NCI-H460 (cell line): ENCODE measurements around the gene BRSK1. TPM values are rescaled to one million over a fixed set of nuclear protein-coding genes. Genes with fewer than 3 reads are reported as not detected.

ENCODE experiments used
- DNase-seq: peaks from one replicate; pipeline ENCODE4 v3.0.0-alpha.2; 2016; ENCODE audit warnings: low read depth; ENCODE audit errors: extremely low read depth
- small RNA-seq, 2 experiments: library from RNA; depleted of rRNA; stranded (forward); fragments of <200 nt; gene quantifications; one replicate each; pipeline ENCODE3, GENCODE V24; 2014
- total RNA-seq: library from RNA; depleted of rRNA; stranded (reverse); fragments of >200 nt; shearing (Covaris generic); gene quantifications from 2 replicates; pipeline ENCODE4 v1.2.3, GENCODE V29; 2014; rRNA removed

The BRSK1 gene
- total RNA-seq, 1 experiment from 2014 or later: 3.8 TPM

DNA sequence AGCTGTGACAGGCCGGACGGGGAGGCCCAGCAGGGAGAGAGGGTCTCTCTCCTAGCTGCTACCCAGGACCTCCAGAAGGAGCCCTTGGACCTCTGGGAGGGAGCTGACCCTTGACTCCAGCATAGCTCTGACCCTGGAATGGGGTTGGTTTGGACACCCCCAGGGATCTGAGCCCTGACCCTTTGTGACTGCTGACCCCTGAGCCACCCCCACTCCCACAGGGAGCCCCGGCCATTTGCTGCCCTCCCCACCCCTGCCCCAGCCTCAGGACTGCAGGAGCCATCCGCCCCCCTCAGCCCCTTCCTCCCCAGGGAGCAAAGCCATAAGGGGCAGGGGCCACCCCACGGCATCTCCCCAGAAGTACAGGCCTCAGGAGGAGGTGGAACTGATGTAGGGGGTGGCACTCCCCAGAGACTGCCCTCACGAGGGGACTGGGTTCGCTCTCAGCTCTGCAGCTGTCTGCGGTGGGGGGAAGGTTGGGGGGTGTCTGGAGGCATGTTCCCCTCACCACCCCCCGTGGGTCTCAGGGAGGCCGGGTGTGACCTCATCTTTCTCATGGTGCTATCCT lies 63.7 kb downstream of the BRSK1 start:
- DNase-seq: no peak

DNA sequence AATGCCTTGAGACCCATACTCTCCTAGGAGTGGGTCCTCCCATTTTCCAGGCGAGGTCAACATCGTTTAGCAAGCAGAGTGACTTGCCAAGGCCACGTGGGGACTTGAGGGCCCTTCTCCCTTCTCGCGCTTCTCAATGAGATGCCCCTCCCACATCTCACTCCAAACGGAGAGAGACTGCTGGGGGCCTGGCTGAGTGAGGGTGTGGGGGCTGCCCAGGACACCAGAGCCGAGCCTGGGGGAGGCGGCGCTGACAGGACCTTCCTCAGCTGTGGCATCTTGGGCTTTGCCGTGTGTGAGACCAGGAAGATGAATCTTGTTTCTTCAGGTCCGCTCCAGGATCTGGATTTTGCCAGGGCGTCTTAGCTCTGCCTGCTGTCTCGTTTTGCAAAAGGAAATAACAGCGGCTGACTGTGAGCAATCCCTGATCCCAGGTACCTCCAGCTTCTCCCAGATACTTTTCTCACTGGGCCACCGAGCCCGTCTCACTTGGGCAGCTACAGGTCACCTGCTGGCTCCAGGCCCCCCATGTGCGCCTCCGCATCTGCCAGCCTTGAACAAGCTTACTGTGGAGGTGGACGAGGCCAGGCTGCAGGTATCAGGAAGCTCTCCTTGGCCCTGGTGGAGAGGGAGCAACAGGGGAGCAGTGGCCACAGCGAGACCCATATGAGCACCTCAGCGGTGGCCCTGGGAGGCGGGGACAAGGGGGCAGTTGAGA lies 64.7 kb downstream of the BRSK1 start:
- no peak for DNase-seq

DNA sequence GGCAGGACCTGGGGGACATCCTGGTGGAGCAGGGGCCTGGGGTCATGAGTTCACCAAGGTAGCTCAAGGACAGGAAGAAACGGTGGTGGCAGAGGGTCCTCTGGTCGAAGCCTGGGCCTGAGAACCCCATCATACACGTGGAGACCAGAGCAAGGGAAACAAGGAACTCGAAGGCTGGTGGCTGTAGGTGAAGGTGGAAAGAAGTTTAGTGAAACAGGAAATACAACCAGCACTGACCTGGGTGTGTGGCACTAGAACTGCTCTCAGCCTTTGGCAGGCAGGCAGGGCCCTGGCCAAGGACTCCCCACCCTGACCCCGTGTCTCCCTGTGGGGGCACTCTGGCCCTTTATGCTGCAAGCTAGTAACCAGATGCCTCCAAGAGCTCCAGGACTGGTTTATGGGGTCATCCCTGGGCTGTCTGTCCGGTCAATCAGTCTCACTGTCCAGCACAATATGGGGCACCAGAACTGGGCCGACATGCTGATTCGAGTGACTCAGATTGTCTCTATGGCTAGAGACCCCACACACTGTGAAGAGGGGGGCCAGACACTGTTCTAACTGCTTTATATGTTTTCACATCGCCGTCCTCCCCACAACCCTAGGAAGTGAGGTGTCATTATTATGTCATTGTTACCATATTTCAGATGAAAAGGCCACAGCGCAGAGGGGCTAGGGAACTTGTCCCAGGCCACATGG lies 67.0 kb downstream of the BRSK1 start:
- no peak for DNase-seq

DNA sequence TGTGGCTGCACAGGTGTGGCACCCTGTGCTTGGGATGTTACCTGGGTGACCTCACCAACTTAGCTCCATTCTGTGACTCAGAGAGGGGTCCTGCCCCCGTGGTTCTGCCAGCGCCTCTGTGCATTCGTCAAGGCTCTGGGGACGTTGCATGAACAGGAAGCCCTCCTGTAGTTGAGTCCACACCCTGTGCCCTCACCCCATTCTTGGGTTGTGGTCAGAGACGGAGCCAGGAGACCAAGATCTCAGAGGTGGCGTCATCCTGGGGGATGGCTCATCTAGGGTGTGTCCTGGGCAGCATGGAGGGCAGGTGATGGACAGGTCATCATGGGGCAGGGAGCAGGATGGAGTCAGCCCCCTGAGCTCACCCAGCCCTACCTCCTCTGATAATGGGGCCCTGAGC lies 68.2 kb downstream of the BRSK1 start:
- DNase-seq: no peak

DNA sequence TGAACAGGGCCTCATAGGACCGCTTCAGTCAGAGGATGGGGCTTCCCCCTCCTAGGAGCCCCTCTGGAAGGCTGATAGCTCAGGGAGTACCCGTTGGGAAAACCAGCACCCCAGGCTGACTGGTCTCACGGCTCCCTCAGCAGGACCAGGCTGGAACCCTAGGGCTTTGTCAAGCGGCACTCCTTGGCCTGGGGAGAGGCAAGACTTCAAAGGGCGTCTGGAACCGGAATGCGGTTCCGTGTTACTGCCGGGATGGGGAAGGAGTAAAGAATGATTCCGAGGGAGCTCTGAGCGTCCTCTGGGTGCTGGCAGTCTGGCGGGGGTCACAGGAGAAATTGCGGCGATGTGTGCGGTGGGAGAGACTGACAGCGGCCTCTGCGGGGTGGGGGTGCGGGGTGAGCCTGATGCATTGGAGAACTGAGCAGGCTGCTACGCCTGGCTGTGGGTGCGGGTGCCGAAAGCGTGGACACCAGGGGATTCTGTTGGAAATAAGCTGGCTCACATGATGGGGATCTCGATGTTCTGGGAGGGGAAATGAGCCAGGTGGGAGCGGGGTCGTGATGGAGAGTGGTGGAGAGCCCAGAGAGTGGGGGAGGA lies 68.8 kb downstream of the BRSK1 start:
- no peak for DNase-seq

DNA sequence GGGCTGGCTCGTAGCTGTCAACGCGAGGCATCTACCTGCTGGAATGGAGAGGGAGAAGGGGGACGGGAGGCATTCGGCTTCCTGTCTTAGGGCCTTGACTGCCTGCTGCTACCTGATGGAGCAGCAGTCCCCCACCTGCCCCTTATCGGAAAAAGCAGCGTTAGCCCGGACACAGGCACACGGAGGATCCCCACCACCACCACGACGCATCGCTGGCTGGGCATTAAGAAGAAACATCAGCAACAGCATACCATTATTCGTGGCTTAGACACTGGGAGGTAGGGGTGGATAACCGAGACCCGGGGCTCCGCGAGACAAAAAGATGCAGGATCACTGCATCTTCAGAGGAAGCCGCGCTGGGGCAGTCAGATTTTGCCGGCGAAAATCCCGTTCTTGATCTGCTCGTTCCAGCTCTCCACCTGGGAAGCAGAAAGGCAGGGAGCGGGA lies 69.6 kb downstream of the BRSK1 start:
- no peak for DNase-seq

DNA sequence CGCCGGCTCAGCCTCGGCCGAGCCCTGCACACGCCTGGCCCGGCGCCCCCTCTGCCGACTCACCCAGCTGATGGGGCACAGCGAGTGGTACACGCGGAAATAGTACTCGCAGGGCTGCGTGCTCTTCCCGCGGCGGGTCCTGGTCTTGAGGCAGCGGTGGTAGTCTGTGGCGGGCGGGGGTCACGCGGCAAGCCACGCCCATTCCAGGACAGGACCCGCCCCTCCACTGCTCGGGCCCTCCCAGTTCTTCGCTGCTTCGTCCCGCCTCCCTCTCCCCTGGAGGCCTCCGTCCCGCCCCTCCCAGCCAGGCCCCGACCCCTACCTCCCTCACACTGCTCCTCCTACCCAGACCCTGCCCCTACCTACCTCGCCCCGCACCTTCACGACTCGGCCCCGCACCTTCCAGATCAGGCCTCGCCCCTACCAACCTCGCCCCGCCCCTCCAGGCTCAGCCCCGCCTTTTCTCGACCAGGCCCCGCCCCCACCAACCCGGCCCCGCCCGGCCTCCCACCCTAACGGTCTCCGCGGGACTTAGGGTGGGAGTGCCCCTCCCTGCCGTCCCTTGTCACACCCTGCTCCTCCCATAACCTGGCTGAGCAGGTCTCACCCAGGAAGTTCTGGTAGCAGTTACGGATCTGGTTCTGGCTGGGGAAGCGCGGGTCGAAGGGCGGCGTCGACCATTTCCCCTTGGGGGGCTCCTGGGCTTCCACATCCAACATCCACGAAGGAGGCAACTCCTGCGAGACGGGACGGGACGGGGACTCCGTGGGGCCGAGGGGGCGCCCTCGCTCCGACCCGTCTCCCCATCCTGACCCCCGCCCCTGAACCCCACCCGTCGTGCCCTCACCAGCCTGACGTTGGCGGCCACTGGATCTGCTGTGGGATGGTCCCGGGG lies 70.3 kb downstream of the BRSK1 start:
- no peak for DNase-seq

DNA sequence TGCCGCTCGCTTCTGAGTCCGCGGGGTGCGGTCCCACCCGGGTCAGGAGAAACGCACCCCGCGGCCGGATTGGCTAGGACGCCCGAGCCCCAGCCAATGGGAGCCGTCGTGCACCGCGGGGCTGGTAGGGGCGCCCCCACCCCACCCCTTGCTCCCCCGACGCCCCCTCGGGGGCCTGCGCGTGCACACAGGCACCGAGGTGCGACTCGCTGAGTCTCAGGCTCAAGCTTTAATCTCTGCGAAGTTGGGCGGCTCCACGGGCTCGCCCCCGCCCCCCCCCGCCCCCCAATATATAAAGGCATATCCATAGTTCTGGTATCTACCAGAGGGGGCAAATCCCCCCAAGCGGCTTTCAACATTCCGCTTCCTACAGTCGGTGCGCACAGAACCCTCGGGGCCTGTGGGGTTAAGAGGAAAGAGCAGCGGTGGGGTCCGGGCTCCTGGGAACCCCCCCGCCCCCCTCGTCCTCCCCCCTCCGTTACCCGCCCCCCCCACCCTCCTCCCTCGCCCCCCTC lies 71.0 kb downstream of the BRSK1 start, which contains the start of gene COX6B2:
Gene COX6B2 (minus strand): TSS at position 22 of the 515 bp plus-strand sequence. CDS start 198 bp downstream, outside the sequence.
- DNase-seq: no peak

DNA sequence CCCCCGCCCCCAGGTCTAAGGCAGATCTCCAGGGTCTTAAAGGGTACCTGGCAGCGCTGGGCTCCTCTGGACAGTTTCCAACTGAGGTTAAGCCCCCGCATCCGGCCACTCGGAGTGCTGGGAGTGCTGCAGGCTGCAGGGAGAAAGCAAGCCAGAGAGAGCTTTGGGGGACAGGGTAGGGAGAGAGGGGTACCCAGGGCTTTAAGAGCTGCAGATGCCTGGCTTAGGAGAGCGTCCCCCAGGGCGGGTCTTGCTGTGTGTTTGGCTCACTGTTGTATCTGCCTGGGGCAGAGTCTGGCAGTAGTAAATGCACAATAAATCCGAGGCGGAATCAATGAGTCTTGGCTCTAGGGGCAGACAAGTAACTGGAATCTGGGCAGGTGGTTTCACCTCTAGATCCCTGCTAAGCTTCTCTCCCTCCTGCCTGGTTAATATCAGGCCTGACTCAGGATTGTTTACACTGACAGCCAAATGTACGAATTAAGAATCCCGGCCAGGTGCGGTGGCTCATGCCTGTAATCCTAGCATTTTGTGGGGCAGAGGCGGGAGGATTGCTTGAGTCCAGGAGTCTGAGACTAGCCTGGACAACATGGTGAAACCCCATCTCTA lies 71.5 kb downstream of the BRSK1 start:
- DNase-seq: no peak

DNA sequence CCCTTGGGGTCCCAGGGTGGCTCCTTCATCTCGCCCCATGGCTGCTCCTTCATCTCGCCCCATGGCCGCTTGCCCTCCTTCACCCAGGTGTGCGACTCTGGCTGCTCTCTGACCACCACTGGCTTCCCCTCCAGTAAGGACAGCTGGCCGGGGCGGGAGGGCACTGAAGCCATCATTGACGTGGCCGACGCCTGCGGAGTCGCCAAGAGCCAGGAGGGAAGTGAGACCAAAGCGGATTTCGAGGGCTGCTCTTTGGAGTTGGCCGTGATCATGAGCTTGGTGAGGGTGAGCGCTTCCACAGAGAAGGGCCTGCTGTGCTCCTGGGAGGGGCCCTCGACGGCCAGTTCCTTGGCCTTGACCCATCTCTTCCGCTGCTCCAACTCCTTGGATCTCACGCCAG lies 74.7 kb downstream of the BRSK1 start:
- no peak for DNase-seq

DNA sequence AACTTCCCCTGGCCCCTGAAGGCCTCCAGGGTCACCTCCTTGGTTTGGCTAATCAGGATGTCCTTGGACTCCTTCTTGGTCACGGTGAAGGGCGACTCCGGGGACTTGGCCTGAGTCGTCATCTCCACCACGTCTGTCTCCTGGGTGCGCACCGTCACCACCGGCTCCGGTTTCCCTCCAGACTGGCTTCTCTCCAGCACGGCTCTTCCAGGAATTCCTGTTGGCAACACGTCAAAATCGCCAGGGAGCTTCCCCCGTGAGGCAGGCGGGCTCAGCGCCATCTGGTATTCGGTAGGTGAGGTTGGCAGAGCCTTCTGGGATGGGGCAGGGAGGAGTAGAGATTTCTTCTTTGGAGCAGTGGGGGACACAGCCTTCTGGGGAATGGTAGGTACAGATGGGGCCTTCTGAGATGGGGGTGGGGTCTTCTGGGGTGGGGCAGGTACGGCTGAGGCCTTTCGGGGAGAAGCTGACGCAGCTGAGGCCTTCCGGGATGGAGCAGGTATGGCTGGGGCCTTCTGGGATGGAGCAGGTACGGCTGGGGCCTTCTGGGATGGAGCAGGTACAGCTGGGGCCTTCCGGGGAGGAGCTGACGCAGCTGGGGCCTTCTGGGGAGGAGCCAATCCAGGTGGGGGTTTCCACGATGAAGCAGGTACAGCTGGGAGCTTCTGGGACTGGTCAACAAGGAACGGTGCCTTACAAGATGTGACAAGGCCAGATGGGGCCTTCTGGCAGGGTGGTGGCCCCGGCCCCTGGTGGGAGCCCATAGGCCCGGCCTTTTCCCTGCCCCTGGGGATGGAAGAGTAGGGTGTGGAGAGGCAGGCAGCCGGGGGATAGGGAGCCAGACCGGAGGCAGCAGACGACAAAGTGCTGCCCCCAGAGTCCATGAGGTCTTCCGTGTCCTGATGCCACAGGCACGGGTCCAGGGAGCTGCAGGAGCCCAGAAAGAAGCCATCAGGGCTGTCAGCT lies 75.4 kb downstream of the BRSK1 start:
- no peak for DNase-seq

DNA sequence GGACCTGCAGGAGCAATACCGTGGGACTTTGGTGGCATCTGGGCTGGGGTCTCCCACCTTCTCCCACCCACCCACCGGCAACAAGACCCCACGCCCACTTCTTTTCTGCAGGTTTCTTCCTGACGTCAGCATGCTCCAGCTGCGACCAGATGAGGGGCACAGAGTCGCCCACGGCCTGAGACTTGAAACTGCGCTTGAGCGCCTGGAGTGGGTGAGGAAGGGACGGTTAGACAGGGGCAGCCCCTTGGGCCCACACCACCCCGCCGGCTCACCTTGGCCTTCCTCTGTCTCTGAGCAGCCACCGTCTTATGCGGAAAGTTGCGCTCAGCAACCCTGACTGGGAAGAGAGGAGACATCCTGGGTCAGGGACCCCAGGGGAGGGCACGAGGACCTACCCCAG lies 77.1 kb downstream of the BRSK1 start:
- no peak for DNase-seq

Small RNA genes within 50 kb of the gene (small RNA-seq; reads per million reads assigned to genes)
- gene MIR6802 (0 reads per million in 2 experiments), gene MIR6803 (0 reads per million in 2 experiments)

Other genes starting within 250 kb of the BRSK1 start
- 0.17 TPM in 1 of 2 replicates, not detected in the other for gene GP6, start 245.7 kb upstream of the BRSK1 start, total RNA-seq
- 12.2 and 14.1 TPM in 2 replicates for gene RDH13, start 220.8 kb upstream of the BRSK1 start, total RNA-seq
- 3.9 and 5.4 TPM in 2 replicates for gene EPS8L1, start 208.1 kb upstream of the BRSK1 start, total RNA-seq
- gene PPP1R12C, start 166.4 kb upstream of the BRSK1 start, total RNA-seq: 22.2 and 25.0 TPM in 2 replicates
- 18.6 and 25.1 TPM in 2 replicates for gene TNNT1, start 134.8 kb upstream of the BRSK1 start, total RNA-seq
- 1.2 and 4.5 TPM in 2 replicates for gene TNNI3, start 126.3 kb upstream of the BRSK1 start, total RNA-seq
- gene DNAAF3, start 117.4 kb upstream of the BRSK1 start, total RNA-seq: 7.8 and 8.9 TPM in 2 replicates
- 0.20 and 0.30 TPM in 2 replicates for gene SYT5, start 103.7 kb upstream of the BRSK1 start, total RNA-seq
- gene PTPRH, start 74.5 kb upstream of the BRSK1 start, total RNA-seq: 31.9 and 34.0 TPM in 2 replicates
- gene TMEM86B, start 55.2 kb upstream of the BRSK1 start, total RNA-seq: 1.8 and 2.3 TPM in 2 replicates
- gene PPP6R1, start 25.0 kb upstream of the BRSK1 start, total RNA-seq: 32.6 and 33.6 TPM in 2 replicates
- 33.4 and 37.1 TPM in 2 replicates for gene HSPBP1, start 3.9 kb upstream of the BRSK1 start, total RNA-seq
- gene TMEM150B, start 41.3 kb downstream of the BRSK1 start, total RNA-seq: not detected in 2 replicates
- gene KMT5C, start 55.9 kb downstream of the BRSK1 start, total RNA-seq: 5.1 and 7.9 TPM in 2 replicates
- not detected in 2 replicates for gene COX6B2, start 70.7 kb downstream of the BRSK1 start, total RNA-seq
- gene GARIN5B, start 79.3 kb downstream of the BRSK1 start, total RNA-seq: not detected in 2 replicates
- 0.32 and 0.84 TPM in 2 replicates for gene IL11, start 86.5 kb downstream of the BRSK1 start, total RNA-seq
- not detected in 2 replicates for gene TMEM190, start 92.8 kb downstream of the BRSK1 start, total RNA-seq
- gene TMEM238, start 100.3 kb downstream of the BRSK1 start, total RNA-seq: 0.97 and 2.0 TPM in 2 replicates
- 426 and 465 TPM in 2 replicates for gene RPL28, start 101.9 kb downstream of the BRSK1 start, total RNA-seq
- gene UBE2S, start 123.8 kb downstream of the BRSK1 start, total RNA-seq: 369 and 378 TPM in 2 replicates
- gene SHISA7, start 159.3 kb downstream of the BRSK1 start, total RNA-seq: not detected in 2 replicates
- 33.9 and 39.6 TPM in 2 replicates for gene ISOC2, start 177.6 kb downstream of the BRSK1 start, total RNA-seq
- gene C19orf85, start 180.8 kb downstream of the BRSK1 start, total RNA-seq: not detected in 2 replicates
- gene ZNF628, start 192.6 kb downstream of the BRSK1 start, total RNA-seq: 2.1 and 6.1 TPM in 2 replicates
- gene NAT14, start 201.2 kb downstream of the BRSK1 start, total RNA-seq: 3.9 and 4.5 TPM in 2 replicates
- 0.07 TPM in 1 of 2 replicates, not detected in the other for gene SSC5D, start 204.4 kb downstream of the BRSK1 start, total RNA-seq